Activated CD4-positive, alpha-beta memory T cell treated with anti-CD3 and anti-CD28 coated beads for 36 hours (primary cell): Measurements from ENCODE around the gene NOMO2. TPM values are rescaled to one million over a fixed set of nuclear protein-coding genes. Genes with fewer than 3 reads are reported as not detected.
"Not testable (repeated sequence)": the region's sequence is repeated elsewhere in the genome, so short reads cannot be mapped to it uniquely, and the experiment has no call there.

Experiments used
- CTCF ChIA-PET: fragments of 350-600 bp; sonication (Branson Sonifier 250); formaldehyde crosslinking; loops from one replicate; lab custom pipeline; 2021; ENCODE audit warnings: antibody characterized with exemption, inconsistent platforms; lab: Charles Lee
- POLR2A ChIA-PET: fragments of 350-600 bp; sonication (Branson Sonifier 250); formaldehyde crosslinking; loops from one replicate; lab custom pipeline; 2021; ENCODE audit warnings: antibody characterized with exemption; lab: Charles Lee
- DNase-seq: peaks from one replicate; pipeline ENCODE4 v3.0.0-alpha.2; 2020
- H3K27ac Mint-ChIP-seq: one replicate; pipeline ENCODE4 v1.8.0; 2021; ENCODE audit warnings: mixed read lengths
- H3K27me3 Mint-ChIP-seq: one replicate; pipeline ENCODE4 v1.8.0; 2021; ENCODE audit warnings: mixed read lengths
- H3K36me3 Mint-ChIP-seq: one replicate; pipeline ENCODE4 v1.8.0; 2021; ENCODE audit warnings: mixed read lengths
- H3K4me1 Mint-ChIP-seq: one replicate; pipeline ENCODE4 v1.8.0; 2021; ENCODE audit warnings: low read depth, mixed read lengths
- H3K4me3 Mint-ChIP-seq: one replicate; pipeline ENCODE4 v1.8.0; 2021; ENCODE audit warnings: mild to moderate bottlenecking, mixed read lengths
- H3K9me3 Mint-ChIP-seq: one replicate; pipeline ENCODE4 v1.8.0; 2021; ENCODE audit warnings: mixed read lengths
- intact Hi-C: fragments of 100-400 bp; cut with micrococcal nuclease; formaldehyde crosslinking; loops from one replicate; pipeline ENCODE4 v1.15.1; 2023
- total RNA-seq, 2 experiments: library from RNA; stranded (reverse); gene quantifications; one replicate each; pipeline ENCODE4 v1.2.3, GENCODE V29; 2021

Gene NOMO2
- total RNA-seq, 2 experiments from 2014 or later: 84.8 to 95.5 TPM

DNA sequence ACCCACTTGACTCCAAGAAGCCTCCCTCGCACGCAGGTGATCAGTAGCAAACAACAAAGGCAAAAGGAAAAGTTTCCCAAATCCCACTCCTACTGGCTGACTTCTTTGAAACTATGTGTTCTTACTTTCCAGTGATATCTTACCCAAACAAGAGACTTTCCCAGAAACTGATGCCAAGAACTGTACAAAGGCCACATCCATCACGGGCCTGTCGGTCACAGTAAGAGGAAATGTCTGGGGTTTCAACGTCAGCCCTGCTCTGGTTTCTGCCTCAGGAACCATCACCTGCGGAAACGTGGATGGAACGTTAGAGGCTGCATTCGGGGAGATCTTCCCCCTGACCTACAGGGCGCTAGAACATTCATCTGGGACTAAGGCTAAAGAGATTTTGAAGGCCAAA is 30.6 kb downstream of the NOMO2 start:
- H3K4me3 Mint-ChIP-seq, H3K4me1 Mint-ChIP-seq: not testable (repeated sequence)

DNA sequence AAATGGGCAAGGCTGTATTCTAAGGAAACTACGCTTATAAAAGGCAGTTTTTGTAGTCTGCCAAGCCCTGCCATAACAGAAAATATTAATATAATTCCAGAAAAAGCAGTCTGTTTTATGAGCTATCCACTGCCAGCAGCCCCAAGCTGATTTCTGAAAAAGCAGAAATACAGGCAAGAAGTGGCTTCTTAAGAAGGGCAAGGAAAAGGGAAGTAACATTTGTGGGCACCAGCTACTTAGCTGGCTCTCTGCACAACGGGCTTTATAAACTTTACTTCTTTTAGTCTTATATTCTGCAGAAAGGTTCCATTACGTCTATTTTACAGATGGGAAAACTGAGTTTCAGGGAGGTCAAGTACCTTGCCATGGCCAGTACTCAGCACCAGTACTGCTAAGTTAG is 31.6 kb downstream of the NOMO2 start:
- H3K9me3 Mint-ChIP-seq, H3K4me3 Mint-ChIP-seq, H3K4me1 Mint-ChIP-seq, DNase-seq, H3K27me3 Mint-ChIP-seq, CTCF ChIA-PET, H3K36me3 Mint-ChIP-seq, H3K27ac Mint-ChIP-seq, intact Hi-C loops, POLR2A ChIA-PET: not testable (repeated sequence)

More for the DNA sequence above, 30.6 kb downstream of the NOMO2 start:
- H3K27ac Mint-ChIP-seq, CTCF ChIA-PET, intact Hi-C loops, DNase-seq, H3K27me3 Mint-ChIP-seq, H3K9me3 Mint-ChIP-seq, H3K36me3 Mint-ChIP-seq, POLR2A ChIA-PET: not testable (repeated sequence)

GRCh38 chr16:18526547-18526946 is 35.4 kb downstream of the NOMO2 start:
- H3K36me3 Mint-ChIP-seq, DNase-seq, intact Hi-C loops, CTCF ChIA-PET, H3K4me3 Mint-ChIP-seq, POLR2A ChIA-PET, H3K9me3 Mint-ChIP-seq, H3K27me3 Mint-ChIP-seq, H3K4me1 Mint-ChIP-seq, H3K27ac Mint-ChIP-seq: not testable (repeated sequence)

DNA sequence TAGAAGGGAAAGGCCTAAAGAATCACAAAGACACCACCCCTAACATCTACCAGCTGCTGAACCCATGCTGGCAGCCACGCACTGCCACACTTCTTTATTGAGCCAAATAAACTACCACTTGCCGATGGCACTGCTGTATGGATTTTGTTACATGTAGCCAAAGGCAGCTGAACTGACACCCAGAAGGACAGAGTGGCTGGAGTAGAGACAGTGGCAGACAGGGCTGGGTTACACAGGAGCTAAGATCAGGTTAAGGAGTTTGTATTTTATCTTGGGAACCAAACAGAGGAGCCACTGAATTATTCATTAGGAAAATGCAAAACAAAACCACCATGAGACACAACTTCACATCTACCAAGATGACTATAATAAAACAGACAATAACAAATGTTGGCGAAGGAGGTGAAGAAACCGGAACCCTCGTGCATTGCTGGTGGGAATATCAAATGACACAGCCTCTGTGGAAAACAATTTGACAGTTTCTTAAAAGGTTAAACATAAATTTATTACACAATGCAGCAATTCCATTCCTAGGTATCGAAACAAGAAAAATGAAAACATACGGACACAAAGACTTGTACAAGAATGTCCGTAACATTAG is 35.9 kb downstream of the NOMO2 start:
- CTCF ChIA-PET, POLR2A ChIA-PET, intact Hi-C loops, DNase-seq, H3K4me3 Mint-ChIP-seq, H3K9me3 Mint-ChIP-seq, H3K27ac Mint-ChIP-seq, H3K4me1 Mint-ChIP-seq, H3K36me3 Mint-ChIP-seq, H3K27me3 Mint-ChIP-seq: not testable (repeated sequence)

- H3K4me3 Mint-ChIP-seq, POLR2A ChIA-PET, CTCF ChIA-PET, H3K9me3 Mint-ChIP-seq, H3K36me3 Mint-ChIP-seq, H3K4me1 Mint-ChIP-seq, intact Hi-C loops, DNase-seq, H3K27ac Mint-ChIP-seq, H3K27me3 Mint-ChIP-seq: not testable (repeated sequence)
Measured at GRCh38 chr16:18522637-18523036, 39.3 kb downstream of the NOMO2 start.

- H3K27ac Mint-ChIP-seq, H3K36me3 Mint-ChIP-seq, H3K9me3 Mint-ChIP-seq, H3K27me3 Mint-ChIP-seq, CTCF ChIA-PET, intact Hi-C loops, H3K4me3 Mint-ChIP-seq, H3K4me1 Mint-ChIP-seq, DNase-seq, POLR2A ChIA-PET: not testable (repeated sequence)
Measured at GRCh38 chr16:18521445-18522181, 40.3 kb downstream of the NOMO2 start.

DNA sequence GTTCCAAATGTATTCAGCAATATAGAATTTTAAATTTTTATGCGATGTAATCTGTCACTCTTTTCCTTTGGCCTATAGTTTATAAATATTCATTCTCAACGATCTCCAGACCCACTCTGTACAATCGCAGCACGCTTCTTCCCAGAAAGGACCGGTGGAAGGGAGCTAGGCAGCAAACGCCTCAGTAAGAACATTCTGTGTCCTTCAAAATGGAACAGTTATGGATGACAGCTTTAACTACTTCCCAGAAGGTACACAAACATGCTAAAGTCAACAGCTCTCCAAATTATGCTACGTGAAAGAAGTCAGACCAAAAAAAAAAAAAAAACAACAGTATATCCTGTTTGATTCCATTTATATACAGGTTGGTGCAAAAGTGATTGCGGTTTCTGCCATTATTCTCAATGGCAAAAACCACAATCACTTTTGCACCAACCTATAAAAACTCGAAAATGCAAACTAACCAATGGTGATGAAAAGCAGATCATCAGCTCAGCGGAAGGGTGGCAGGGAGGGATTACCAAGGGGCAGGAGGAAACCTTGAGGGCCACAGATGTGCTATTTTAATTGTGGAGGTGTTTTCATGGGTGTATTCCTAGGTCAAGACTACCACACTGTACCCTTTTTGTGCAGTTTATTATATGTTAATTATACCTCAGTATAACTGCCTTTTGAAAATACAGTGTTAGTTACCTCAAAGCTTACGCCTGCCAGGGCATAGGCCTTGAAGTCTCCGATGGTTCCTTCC is 43.2 kb downstream of the NOMO2 start:
- DNase-seq, H3K36me3 Mint-ChIP-seq, POLR2A ChIA-PET, CTCF ChIA-PET, H3K4me1 Mint-ChIP-seq, H3K27me3 Mint-ChIP-seq, H3K4me3 Mint-ChIP-seq, H3K9me3 Mint-ChIP-seq, H3K27ac Mint-ChIP-seq, intact Hi-C loops: not testable (repeated sequence)

DNA sequence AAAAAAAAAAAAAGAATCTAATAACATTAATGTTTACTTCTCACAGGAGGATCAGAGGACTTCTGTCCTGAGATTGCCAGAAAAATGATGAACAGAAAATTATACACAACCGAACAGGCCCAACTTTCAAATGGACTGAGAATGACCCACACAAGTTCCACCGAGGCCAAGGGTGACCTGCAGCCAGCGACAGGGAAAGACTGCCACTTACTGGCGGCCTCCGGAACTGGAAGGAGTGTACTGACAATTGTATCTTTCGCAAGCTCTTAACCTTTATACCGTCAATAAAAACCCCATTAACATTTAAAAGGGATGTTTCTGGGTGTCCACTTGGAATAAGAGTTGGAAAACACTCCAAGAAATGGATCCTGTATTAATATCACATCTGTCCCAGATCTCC is 63.5 kb downstream of the NOMO2 start:
- H3K4me1 Mint-ChIP-seq, H3K36me3 Mint-ChIP-seq, CTCF ChIA-PET, intact Hi-C loops, POLR2A ChIA-PET, DNase-seq, H3K27me3 Mint-ChIP-seq, H3K4me3 Mint-ChIP-seq, H3K27ac Mint-ChIP-seq, H3K9me3 Mint-ChIP-seq: not testable (repeated sequence)

DNA sequence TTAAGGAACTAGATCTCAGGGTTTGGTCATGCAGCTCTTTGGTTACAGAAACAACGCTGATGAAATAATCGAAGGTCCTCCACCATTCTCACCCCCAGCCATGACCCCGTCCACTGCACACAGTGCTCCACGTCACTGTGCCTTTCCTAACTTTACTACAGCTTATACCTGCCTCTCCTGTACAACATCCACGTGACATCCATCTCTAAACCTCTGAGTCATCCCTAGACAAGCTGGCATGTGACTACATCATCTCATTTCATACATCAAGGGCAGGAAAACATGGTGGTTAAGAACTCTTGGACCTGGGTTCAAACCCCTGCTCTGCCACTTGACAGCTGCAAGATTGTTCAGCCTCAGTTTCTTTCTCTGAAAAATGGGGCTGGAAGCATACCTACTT is 64.9 kb downstream of the NOMO2 start:
- H3K9me3 Mint-ChIP-seq, CTCF ChIA-PET, H3K36me3 Mint-ChIP-seq, H3K4me3 Mint-ChIP-seq, H3K4me1 Mint-ChIP-seq, H3K27me3 Mint-ChIP-seq, DNase-seq, POLR2A ChIA-PET, intact Hi-C loops, H3K27ac Mint-ChIP-seq: not testable (repeated sequence)

DNA sequence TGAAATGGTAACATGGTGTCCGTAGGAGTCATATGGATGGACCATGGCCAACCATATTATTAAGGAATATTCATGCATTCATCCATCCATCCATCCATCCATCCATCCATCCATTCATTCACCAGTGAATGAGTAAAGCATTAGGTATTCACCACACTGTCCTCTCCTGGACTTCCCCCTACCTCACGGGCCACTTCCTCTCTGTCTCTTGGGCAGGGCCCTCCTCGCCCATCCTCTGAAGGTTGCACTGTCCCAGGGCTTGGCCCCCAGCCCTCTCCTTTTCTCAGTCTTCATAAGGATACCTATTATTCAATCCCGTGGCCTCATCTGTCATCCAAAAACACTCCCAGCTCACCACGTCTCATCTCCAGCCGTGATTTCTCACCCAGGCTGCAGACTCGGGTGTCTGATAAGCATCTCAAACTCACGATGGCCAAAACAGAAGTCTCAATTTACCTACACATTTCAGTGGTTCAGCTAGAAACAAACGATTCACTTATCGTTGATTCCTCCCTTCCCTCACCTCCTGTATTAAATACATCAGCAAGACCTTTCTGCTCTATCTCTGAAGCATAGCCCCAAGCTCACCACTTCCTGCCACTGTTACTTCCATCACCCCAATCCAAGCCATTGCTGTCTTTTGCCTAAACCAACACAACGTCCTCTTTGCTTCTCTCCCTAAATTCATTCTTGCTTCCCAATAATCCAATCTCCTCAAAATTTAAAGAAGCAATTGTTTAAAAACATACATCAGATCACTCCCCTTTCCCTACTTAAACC is 69.6 kb downstream of the NOMO2 start:
- DNase-seq, H3K4me1 Mint-ChIP-seq, POLR2A ChIA-PET, H3K4me3 Mint-ChIP-seq, H3K36me3 Mint-ChIP-seq, H3K9me3 Mint-ChIP-seq, intact Hi-C loops, H3K27me3 Mint-ChIP-seq, H3K27ac Mint-ChIP-seq, CTCF ChIA-PET: not testable (repeated sequence)

DNA sequence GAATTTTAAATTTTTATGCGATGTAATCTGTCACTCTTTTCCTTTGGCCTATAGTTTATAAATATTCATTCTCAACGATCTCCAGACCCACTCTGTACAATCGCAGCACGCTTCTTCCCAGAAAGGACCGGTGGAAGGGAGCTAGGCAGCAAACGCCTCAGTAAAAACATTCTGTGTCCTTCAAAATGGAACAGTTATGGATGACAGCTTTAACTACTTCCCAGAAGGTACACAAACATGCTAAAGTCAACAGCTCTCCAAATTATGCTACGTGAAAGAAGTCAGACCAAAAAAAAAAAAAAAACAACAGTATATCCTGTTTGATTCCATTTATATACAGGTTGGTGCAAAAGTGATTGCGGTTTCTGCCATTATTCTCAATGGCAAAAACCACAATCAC is 125.9 kb downstream of the NOMO2 start:
- H3K9me3 Mint-ChIP-seq, H3K4me1 Mint-ChIP-seq, H3K27ac Mint-ChIP-seq, POLR2A ChIA-PET, intact Hi-C loops, CTCF ChIA-PET, H3K36me3 Mint-ChIP-seq, H3K4me3 Mint-ChIP-seq, DNase-seq, H3K27me3 Mint-ChIP-seq: not testable (repeated sequence)

DNA sequence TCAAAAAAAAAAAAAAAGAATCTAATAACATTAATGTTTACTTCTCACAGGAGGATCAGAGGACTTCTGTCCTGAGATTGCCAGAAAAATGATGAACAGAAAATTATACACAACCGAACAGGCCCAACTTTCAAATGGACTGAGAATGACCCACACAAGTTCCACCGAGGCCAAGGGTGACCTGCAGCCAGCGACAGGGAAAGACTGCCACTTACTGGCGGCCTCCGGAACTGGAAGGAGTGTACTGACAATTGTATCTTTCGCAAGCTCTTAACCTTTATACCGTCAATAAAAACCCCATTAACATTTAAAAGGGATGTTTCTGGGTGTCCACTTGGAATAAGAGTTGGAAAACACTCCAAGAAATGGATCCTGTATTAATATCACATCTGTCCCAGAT is 146.1 kb downstream of the NOMO2 start:
- H3K27me3 Mint-ChIP-seq, H3K27ac Mint-ChIP-seq, DNase-seq, intact Hi-C loops, CTCF ChIA-PET, H3K4me1 Mint-ChIP-seq, POLR2A ChIA-PET, H3K36me3 Mint-ChIP-seq, H3K4me3 Mint-ChIP-seq, H3K9me3 Mint-ChIP-seq: not testable (repeated sequence)
